Myocyte (in vitro differentiated cells): ENCODE results near the gene E2F1. TPM values are rescaled to one million over a fixed set of nuclear protein-coding genes. Genes with fewer than 3 reads are reported as not detected.

Source experiments
- DNase-seq: peaks from one replicate; pipeline ENCODE4 v3.0.0-alpha.2; 2012; ENCODE audit warnings: low read depth
- total RNA-seq: library from RNA; depleted of rRNA; stranded (reverse); fragments of >200 nt; gene quantifications from 2 replicates; pipeline ENCODE4 v1.2.3, GENCODE V29; 2014

Gene E2F1
- total RNA-seq, 1 donor from 2014 or later, result 4.3 TPM

GRCh38 chr20:33673114-33673409, 13.1 kb downstream of the E2F1 start:
- DNase-seq, result no peak

- DNase-seq, result peak; percentile 72
These were observed 13.6 kb downstream of the E2F1 start for GRCh38 chr20:33672426-33673113.

GRCh38 chr20:33671573-33672288, 14.5 kb downstream of the E2F1 start:
- no peak for DNase-seq

GRCh38 chr20:33670715-33671499, 15.3 kb downstream of the E2F1 start:
- DNase-seq, result no peak

- DNase-seq, result peak; percentile 95
These were observed 16.1 kb downstream of the E2F1 start for GRCh38 chr20:33669873-33670640.

- DNase-seq, result no peak
These were observed 17.0 kb downstream of the E2F1 start for GRCh38 chr20:33669224-33669623.

- no peak for DNase-seq
These were observed 17.6 kb downstream of the E2F1 start for GRCh38 chr20:33668466-33669155.

GRCh38 chr20:33667676-33668465, 18.3 kb downstream of the E2F1 start:
- DNase-seq, result no peak

GRCh38 chr20:33667245-33667675, 18.9 kb downstream of the E2F1 start:
- no peak for DNase-seq

- DNase-seq, result peak; percentile 88
These were observed 19.6 kb downstream of the E2F1 start, which contains the start of gene ACTL10 for GRCh38 chr20:33666293-33667244. ACTL10 (plus strand) TSS chr20:33666943; CDS start chr20:33667498, 555 bp downstream.

- no peak for DNase-seq
These were observed 21.4 kb downstream of the E2F1 start for GRCh38 chr20:33664762-33665144.

- no peak for DNase-seq
These were observed 22.0 kb downstream of the E2F1 start for GRCh38 chr20:33664085-33664761.

- DNase-seq, result peak; percentile 77
These were observed 22.8 kb downstream of the E2F1 start for GRCh38 chr20:33663161-33664084.

- no peak for DNase-seq
These were observed 24.0 kb downstream of the E2F1 start, which contains the start of gene C20orf144 for GRCh38 chr20:33662172-33662571. C20orf144 (plus strand) TSS chr20:33662327; CDS start chr20:33662346, 19 bp downstream.

- no peak for DNase-seq
These were observed 25.5 kb downstream of the E2F1 start for GRCh38 chr20:33660685-33661058.

GRCh38 chr20:33660035-33660684, 26.0 kb downstream of the E2F1 start:
- no peak for DNase-seq
